Measurements from ENCODE around the gene FUBP1.

- TF ChIP-seq CTCF (IDR thresholded peaks at IDR 0.05; ENCODE audit: insufficient read depth, low read depth, low read length): no peak
- TF ChIP-seq EZH2 (IDR thresholded peaks at IDR 0.05; ENCODE audit: insufficient read depth, low read length): no peak
These were observed 52.9 kb downstream of the FUBP1 start for GRCh38 chr1:77925956-77926355.
